ENCODE data around the gene SHB.

SHB gene

GRCh38 chr9:37905131-37905505 is 163.9 kb downstream of the SHB start:
- H3K4me3 ChIP-seq (ENCODE audit: low read length in 2 of 2), result no peak overlapping the region
- no peak overlapping the region for H2BK15ac ChIP-seq (ENCODE audit: low read length)
- H3K18ac ChIP-seq (ENCODE audit: low read length), result no peak overlapping the region
- no peak overlapping the region for H2BK5ac ChIP-seq (ENCODE audit: low read length)
- no peaks in the 10 kb centered on the region for H3K79me1 ChIP-seq (ENCODE audit: low read depth, low read length)
- peak overlapping the region; percentile 100 for H2AFZ ChIP-seq (ENCODE audit: low read length)
- H3K9me3 ChIP-seq (replicated peaks in 1 of 2; ENCODE audit: control insufficient read depth in 2 of 2, insufficient read depth in 1 of 2, low read depth in 1 of 2, low read length in 2 of 2), result no peaks in the 10 kb centered on the region
- H3K4me1 ChIP-seq (ENCODE audit: control insufficient read depth in 2 of 2, insufficient read depth in 1 of 2, low read depth in 1 of 2, low read length in 2 of 2), result peaks cover 8 to 14% of the 10 kb centered on the region in 2 donors
- H3K23ac ChIP-seq (ENCODE audit: low read depth, low read length, poor library complexity), result no peak overlapping the region
- no peak overlapping the region for H3K4me2 ChIP-seq (ENCODE audit: insufficient read depth, low read length, poor library complexity, severe bottlenecking)
- no peak overlapping the region for H2BK12ac ChIP-seq (ENCODE audit: low read length)
- no peak overlapping the region for H4K8ac ChIP-seq (ENCODE audit: low read depth, low read length)
- H3K9ac ChIP-seq (ENCODE audit: low read depth, low read length, poor library complexity), result no peak overlapping the region
- H3K4ac ChIP-seq (ENCODE audit: low read length), result no peak overlapping the region
- H2BK120ac ChIP-seq (ENCODE audit: low read depth, low read length), result no peak overlapping the region
- no peaks in the 10 kb centered on the region for H3K27me3 ChIP-seq (ENCODE audit: control insufficient read depth in 3 of 3, insufficient read depth in 3 of 3, low read depth in 1 of 3, low read length in 3 of 3)
- peak overlapping the region; percentile 42 for H2AK5ac ChIP-seq (ENCODE audit: low read depth, low read length)
- no peak overlapping the region for H3K14ac ChIP-seq (ENCODE audit: low read length)
- no CpG with 5 or more reads among the region's 10 CpGs for WGBS, 2 donors (ENCODE audit: extremely low coverage in 2 of 2, insufficient read length in 2 of 2, insufficient replicate concordance in 1 of 2)
- peaks cover 0 to 16% of the 10 kb centered on the region in 2 donors for H3K36me3 ChIP-seq (replicated peaks in 1 of 2; ENCODE audit: control insufficient read depth in 2 of 2, insufficient read depth in 2 of 2, low read length in 2 of 2)
- no peak for DNase-seq (ENCODE audit: low spot score)
- H3K27ac ChIP-seq (replicated peaks; ENCODE audit: low read length), result no peak overlapping the region
- H4K91ac ChIP-seq (ENCODE audit: low read depth, low read length, poor library complexity), result no peak overlapping the region

GRCh38 chr9:37904445-37905130 is 164.4 kb downstream of the SHB start:
- no peak overlapping the region for H2BK5ac ChIP-seq (ENCODE audit: low read length)
- peak overlapping the region; percentile 68 to 95 for H3K4me3 ChIP-seq (ENCODE audit: low read length in 2 of 2)
- no peak overlapping the region for H4K8ac ChIP-seq (ENCODE audit: low read depth, low read length)
- WGBS, 2 donors (ENCODE audit: extremely low coverage in 2 of 2, insufficient read length in 2 of 2, insufficient replicate concordance in 1 of 2), result no CpG with 5 or more reads among the region's 36 CpGs
- no peak overlapping the region for H2BK12ac ChIP-seq (ENCODE audit: low read length)
- H3K9ac ChIP-seq (ENCODE audit: low read depth, low read length, poor library complexity), result no peak overlapping the region
- H3K27ac ChIP-seq (replicated peaks; ENCODE audit: low read length), result no peak overlapping the region
- H3K14ac ChIP-seq (ENCODE audit: low read length), result no peak overlapping the region
- peak overlapping the region; percentile 75 for H3K4me2 ChIP-seq (ENCODE audit: insufficient read depth, low read length, poor library complexity, severe bottlenecking)
- H4K91ac ChIP-seq (ENCODE audit: low read depth, low read length, poor library complexity), result no peak overlapping the region
- H3K23ac ChIP-seq (ENCODE audit: low read depth, low read length, poor library complexity), result peak overlapping the region; percentile 92
- H3K36me3 ChIP-seq (replicated peaks in 1 of 2; ENCODE audit: control insufficient read depth in 2 of 2, insufficient read depth in 2 of 2, low read length in 2 of 2), result peaks cover 0 to 19% of the 10 kb centered on the region in 2 donors
- peaks cover 8 to 14% of the 10 kb centered on the region in 2 donors for H3K4me1 ChIP-seq (ENCODE audit: control insufficient read depth in 2 of 2, insufficient read depth in 1 of 2, low read depth in 1 of 2, low read length in 2 of 2)
- H3K9me3 ChIP-seq (replicated peaks in 1 of 2; ENCODE audit: control insufficient read depth in 2 of 2, insufficient read depth in 1 of 2, low read depth in 1 of 2, low read length in 2 of 2), result no peaks in the 10 kb centered on the region
- H3K79me1 ChIP-seq (ENCODE audit: low read depth, low read length), result no peaks in the 10 kb centered on the region
- no peak for DNase-seq (ENCODE audit: low spot score)
- H2AFZ ChIP-seq (ENCODE audit: low read length), result peak overlapping the region; percentile 100
- peak overlapping the region; percentile 35 for H2BK15ac ChIP-seq (ENCODE audit: low read length)
- no peak overlapping the region for H3K4ac ChIP-seq (ENCODE audit: low read length)
- peak overlapping the region; percentile 61 for H3K18ac ChIP-seq (ENCODE audit: low read length)
- H2AK5ac ChIP-seq (ENCODE audit: low read depth, low read length), result peak overlapping the region; percentile 42
- H3K27me3 ChIP-seq (ENCODE audit: control insufficient read depth in 3 of 3, insufficient read depth in 3 of 3, low read depth in 1 of 3, low read length in 3 of 3), result no peaks in the 10 kb centered on the region
- H2BK120ac ChIP-seq (ENCODE audit: low read depth, low read length), result no peak overlapping the region

GRCh38 chr9:37903647-37904444 is 165.2 kb downstream of the SHB start, which contains the start of gene SLC25A51:
TSS of gene SLC25A51 (minus strand) at chr9:37904127. CDS start at chr9:37888550, 15,577 bp downstream.
- peak; percentile 93 for DNase-seq (ENCODE audit: low spot score)

More at GRCh38 chr9:37903647-37904444, 165.2 kb downstream of the SHB start, which contains the start of gene SLC25A51:
- Histone ChIP-seq H3K4ac (ENCODE audit: low read length) (no peak within 1 kb of the TSS), H3K27ac (replicated peaks; ENCODE audit: low read length) (peak within 1 kb of the TSS; percentile 55), H3K9me3 (replicated peaks in 1 of 2; ENCODE audit: control insufficient read depth in 2 of 2, insufficient read depth in 1 of 2, low read depth in 1 of 2, low read length in 2 of 2) (no peaks in the 10 kb centered on the region), H4K8ac (ENCODE audit: low read depth, low read length) (no peak within 1 kb of the TSS), H2BK15ac (ENCODE audit: low read length) (peak within 1 kb of the TSS; percentile 35), H3K36me3 (replicated peaks in 1 of 2; ENCODE audit: control insufficient read depth in 2 of 2, insufficient read depth in 2 of 2, low read length in 2 of 2) (peaks cover 3 to 26% of the 10 kb centered on the region in 2 donors), H2AFZ (ENCODE audit: low read length) (peak within 1 kb of the TSS; percentile 100), H2BK12ac (ENCODE audit: low read length) (peak within 1 kb of the TSS; percentile 46), H3K4me3 (ENCODE audit: low read length in 2 of 2) (peak within 1 kb of the TSS; percentile 68 to 95), H2AK5ac (ENCODE audit: low read depth, low read length) (peak within 1 kb of the TSS; percentile 42), H3K27me3 (ENCODE audit: control insufficient read depth in 3 of 3, insufficient read depth in 3 of 3, low read depth in 1 of 3, low read length in 3 of 3) (no peaks in the 10 kb centered on the region), H3K14ac (ENCODE audit: low read length) (no peak within 1 kb of the TSS), H4K91ac (ENCODE audit: low read depth, low read length, poor library complexity) (no peak within 1 kb of the TSS), H3K4me2 (ENCODE audit: insufficient read depth, low read length, poor library complexity, severe bottlenecking) (peak within 1 kb of the TSS; percentile 75), H3K79me1 (ENCODE audit: low read depth, low read length) (no peaks in the 10 kb centered on the region), H2BK120ac (ENCODE audit: low read depth, low read length) (peak within 1 kb of the TSS; percentile 27), H3K9ac (ENCODE audit: low read depth, low read length, poor library complexity) (peak within 1 kb of the TSS; percentile 96), H3K18ac (ENCODE audit: low read length) (peak within 1 kb of the TSS; percentile 93), H3K4me1 (ENCODE audit: control insufficient read depth in 2 of 2, insufficient read depth in 1 of 2, low read depth in 1 of 2, low read length in 2 of 2) (peaks cover 8 to 14% of the 10 kb centered on the region in 2 donors), H3K23ac (ENCODE audit: low read depth, low read length, poor library complexity) (peak within 1 kb of the TSS; percentile 92), H2BK5ac (ENCODE audit: low read length) (peak within 1 kb of the TSS; percentile 69)
- WGBS, 2 donors (ENCODE audit: extremely low coverage in 2 of 2, insufficient read length in 2 of 2, insufficient replicate concordance in 1 of 2), result no CpG with 5 or more reads among the region's 84 CpGs
